ENCODE data around the gene ZNF585A.
A peak's percentile ranks its signal among the peaks of the same experiment; 100 is the strongest.
"Not testable (repeated sequence)": the region's sequence is repeated elsewhere in the genome, so short reads cannot be mapped to it uniquely, and the experiment has no call there.

ZNF585A gene

DNA sequence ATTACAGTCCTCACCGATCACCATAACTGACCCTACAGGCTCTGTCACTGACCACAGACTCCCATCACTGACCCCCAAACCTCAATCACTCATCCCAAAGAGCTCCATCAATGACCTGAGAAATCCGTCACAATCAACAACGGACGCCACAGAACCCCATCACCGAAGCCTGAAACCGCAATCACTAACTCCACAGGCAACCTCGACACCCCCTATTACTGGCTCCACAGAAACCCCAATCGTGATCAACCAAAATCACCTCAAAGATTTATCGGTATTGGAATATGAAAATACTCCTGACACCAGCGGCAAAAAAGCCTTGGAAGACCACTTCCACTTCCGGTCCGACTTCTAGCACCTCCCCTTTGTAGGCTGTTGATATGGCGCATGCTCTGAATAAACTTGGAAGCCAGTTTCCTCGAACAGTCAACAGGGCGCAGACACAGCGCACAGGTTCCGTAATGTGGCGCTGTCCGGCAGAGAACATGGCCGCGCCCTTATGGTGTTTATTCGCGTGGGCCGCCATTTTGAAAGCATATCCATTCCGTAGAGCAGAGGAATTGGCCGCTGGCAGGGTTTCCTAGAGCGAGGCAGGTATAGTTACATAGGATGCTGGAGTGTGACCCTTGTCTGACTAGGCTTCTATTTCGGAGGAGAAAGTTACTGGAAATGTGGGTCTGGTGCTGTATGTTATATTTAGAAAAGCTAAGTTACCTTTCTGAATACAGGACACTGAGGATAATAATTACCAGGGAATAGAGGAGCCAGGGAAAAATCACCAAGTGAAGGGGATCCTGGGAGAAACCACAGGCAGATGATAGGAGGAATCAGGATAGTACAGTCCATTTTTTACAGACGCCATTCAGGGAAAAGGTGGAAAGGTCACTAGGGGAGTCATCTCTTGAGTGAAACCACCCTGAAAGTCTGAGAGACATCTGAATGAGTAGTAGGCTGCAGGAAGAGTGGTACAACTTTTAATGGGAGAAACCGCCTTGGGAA, at the start of gene ZNF585A:
TSS of gene ZNF585A (minus strand) at position 328 of the 999 bp plus-strand sequence. CDS start 2,785 bp downstream, outside the sequence.
- peak; percentile 76 to 78 for DNase-seq (ENCODE audit: low read depth in 2 of 2)

GRCh38 chr19:37221136-37221535, 48.6 kb upstream of the ZNF585A start:
- DNase-seq (ENCODE audit: low read depth in 2 of 2), result no peak

- no peak for DNase-seq (ENCODE audit: low read depth in 2 of 2)
Observed at GRCh38 chr19:37220383-37220782, 47.9 kb upstream of the ZNF585A start.

DNA sequence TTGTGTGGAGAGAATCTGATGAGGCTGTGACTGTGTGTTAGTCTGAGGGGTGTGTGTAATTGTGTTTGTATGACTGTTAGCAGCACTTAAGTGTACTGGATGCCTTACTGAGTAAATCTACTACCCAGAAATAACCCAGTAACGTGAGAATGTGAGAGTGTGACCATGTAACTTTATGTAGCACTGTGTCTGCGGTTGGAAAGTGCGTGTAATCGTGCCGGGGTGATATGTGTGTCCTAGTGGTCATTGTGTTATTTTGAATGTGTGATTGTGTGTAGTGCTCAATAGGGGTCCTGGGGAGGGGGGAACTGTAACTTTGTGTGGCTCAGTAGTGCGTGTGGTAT, 46.1 kb upstream of the ZNF585A start:
- DNase-seq (ENCODE audit: low read depth in 2 of 2), result no peak

DNA sequence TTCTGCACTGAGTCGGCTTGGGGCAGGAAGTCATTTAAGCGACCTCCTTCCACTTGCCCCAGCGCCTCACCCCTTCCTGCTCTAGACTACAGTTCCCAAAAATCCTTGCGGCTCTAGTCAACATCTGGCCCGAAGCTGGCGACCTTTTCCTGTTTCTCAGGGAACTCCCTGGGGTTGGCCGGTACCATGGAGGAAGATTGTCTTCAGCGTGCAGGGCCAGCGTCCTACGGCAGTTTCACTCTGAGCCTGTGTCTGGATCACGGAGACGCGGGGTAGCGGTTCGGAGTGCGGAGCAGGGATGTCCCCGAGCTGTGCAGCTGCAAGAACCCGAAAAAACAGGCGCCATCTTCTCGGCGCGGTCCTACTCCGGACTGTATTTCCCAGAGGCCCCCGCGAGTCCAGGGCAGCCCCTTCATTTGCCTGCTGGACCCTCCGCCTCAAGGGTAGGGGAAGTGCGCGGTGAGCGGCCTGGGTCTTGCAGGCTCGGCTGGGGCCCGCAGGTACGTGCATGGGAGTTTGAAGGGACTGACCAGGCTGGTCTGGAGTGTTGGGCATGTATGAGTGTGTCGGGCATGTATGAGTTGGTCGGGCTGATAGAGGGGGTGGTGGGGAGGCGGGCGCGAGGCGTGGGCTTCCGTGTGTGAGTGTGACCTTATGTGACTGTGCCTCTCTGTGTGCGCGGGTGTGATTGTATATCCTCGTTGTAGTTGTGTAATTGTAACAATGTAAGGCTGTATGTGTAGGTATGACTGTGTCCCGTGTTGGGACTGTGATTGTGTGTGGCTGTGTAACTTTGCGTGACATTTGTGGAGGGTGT, 45.5 kb upstream of the ZNF585A start, which contains the start of gene ZNF383:
TSS of gene ZNF383 (plus strand) at position 440 of the 817 bp plus-strand sequence. CDS start 12,240 bp downstream, outside the sequence.
- DNase-seq (ENCODE audit: low read depth in 2 of 2), result peak; percentile 75

GRCh38 chr19:37217480-37217774, 44.9 kb upstream of the ZNF585A start:
- DNase-seq (ENCODE audit: low read depth in 2 of 2), result no peak

GRCh38 chr19:37197768-37198167, 25.3 kb upstream of the ZNF585A start:
- DNase-seq (ENCODE audit: low read depth in 2 of 2), result no peak

DNA sequence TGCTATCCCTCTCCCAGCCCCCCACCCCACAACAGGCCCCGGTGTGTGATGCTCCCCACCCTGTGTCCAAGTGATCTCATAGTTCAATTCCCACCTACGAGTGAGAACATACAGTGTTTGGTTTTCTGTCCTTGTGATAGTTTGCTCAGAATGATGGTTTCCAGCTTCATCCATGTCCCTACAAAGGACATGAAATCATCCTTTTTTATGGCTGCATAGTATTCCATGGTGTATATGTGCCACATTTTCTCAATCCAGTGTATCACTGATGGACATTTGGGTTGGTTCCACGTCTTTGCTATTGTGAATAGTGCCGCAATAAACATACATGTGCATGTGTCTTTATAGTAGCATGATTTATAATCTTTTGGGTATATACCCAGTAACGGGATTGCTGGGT, 24.6 kb upstream of the ZNF585A start:
- DNase-seq (ENCODE audit: low read depth in 2 of 2), result not testable (repeated sequence)

GRCh38 chr19:37195248-37195647, 22.8 kb upstream of the ZNF585A start:
- not testable (repeated sequence) for DNase-seq (ENCODE audit: low read depth in 2 of 2)

DNA sequence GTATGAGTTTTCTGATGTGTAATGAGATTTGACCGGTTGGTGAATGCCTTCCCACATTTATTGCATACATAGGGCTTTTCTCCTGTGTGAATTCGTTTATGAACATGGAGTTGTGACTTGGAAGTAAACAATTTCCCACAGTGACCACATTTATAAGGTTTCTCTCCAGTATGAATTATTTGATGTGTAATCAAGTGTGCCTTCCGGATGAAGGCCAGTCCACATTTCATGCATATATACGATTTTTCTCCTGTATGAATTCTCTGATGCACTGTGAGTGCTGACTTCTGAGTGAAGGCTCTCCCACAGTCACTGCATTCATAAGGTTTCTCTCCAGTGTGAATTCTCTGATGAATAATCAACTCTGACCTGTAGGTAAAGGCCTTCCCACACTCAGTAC, 13.6 kb upstream of the ZNF585A start:
- not testable (repeated sequence) for DNase-seq (ENCODE audit: low read depth in 2 of 2)

DNA sequence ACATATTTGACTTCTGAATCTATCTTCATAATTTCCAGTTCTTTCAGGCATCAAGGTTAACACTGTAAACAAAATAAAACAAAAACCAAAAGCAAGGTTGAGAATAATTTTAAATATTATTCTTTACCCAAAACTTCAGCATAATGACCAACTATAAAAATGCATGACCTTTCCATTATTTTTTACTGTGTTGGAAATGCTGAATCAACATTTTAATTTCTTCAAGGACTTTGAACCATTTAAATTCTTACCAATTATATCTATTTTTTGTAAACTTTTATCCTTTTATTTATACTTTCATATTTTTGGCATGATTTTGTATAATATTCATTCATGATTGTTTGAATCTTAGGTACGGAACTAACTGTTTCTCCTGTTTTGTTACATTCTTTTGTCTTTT, 6.9 kb downstream of the ZNF585A start:
- no peak for DNase-seq (ENCODE audit: low read depth in 2 of 2)

DNA sequence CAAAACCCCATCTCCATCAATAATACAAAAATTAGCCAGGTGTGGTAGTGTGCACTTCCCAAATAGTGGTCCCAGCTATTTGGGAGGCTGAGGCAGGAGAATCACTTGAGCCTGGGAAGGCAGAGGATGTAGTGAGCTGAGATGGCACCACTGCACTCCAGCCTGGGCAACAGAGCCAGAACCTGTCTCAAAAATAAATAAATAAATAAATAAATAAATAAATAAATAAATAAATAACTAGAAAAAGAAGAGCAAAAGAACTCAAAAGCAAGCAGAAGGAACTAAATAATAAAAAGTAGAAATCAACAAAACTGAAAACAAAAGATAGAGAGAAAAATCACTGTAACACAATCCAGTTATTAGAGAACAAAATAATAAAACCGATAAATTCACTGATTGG, 12.3 kb downstream of the ZNF585A start:
- DNase-seq (ENCODE audit: low read depth in 2 of 2), result no peak

GRCh38 chr19:37148214-37148613, 24.3 kb downstream of the ZNF585A start:
- DNase-seq (ENCODE audit: low read depth in 2 of 2), result no peak

DNA sequence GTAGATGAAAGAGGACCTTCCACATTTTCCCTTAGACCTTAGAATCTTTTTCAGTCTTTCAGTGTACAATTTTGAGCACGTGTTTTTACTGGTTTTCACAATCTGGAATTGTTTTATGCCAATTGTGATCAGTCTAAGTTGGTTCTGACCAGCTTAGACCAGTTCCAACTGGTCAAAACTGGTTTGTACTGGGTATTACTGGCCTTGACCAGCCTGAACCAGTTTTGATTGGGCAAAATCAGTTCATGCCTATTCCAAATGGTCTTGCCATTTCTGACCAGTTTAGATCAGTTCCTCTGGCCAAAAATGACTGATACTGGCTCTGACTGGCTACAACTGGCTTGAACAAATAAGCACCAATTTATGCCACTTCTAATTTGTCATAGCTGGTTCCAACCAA, 36.4 kb downstream of the ZNF585A start:
- no peak for DNase-seq (ENCODE audit: low read depth in 2 of 2)

DNA sequence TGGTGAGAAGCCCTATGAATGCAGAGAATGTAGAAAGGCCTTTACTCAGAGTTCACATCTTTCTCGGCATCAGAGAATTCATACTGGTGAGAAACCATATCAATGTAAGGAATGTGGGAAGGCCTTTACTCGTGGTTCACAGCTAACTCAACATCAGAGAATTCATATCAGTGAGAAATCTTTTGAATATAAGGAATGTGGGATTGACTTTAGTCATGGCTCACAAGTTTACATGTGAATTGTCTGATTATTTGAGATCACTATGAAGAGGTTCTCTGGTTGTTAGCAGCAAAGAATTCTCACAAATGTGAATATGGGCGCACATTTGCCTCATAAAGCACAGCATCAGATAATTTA, 43.7 kb downstream of the ZNF585A start:
- no peak for DNase-seq (ENCODE audit: low read depth in 2 of 2)

GRCh38 chr19:37127999-37128820, 44.3 kb downstream of the ZNF585A start:
- DNase-seq (ENCODE audit: low read depth in 2 of 2), result no peak

DNA sequence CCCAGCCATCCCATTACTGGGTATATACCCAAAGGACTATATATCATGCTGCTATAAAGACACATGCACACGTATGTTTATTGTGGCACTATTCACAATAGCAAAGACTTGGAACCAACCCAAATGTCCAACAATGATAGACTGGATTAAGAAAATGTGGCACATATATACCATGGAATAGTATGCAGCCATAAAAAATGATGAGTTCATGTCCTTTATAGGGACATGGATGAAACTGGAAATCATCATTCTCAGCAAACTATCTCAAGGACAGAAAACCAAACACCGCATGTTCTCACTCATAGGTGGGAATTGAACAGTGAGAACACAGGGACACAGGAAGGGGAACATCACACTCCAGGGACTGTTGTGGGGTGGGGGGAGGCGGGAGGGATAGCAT, 50.4 kb downstream of the ZNF585A start:
- DNase-seq (ENCODE audit: low read depth in 2 of 2), result not testable (repeated sequence)

DNA sequence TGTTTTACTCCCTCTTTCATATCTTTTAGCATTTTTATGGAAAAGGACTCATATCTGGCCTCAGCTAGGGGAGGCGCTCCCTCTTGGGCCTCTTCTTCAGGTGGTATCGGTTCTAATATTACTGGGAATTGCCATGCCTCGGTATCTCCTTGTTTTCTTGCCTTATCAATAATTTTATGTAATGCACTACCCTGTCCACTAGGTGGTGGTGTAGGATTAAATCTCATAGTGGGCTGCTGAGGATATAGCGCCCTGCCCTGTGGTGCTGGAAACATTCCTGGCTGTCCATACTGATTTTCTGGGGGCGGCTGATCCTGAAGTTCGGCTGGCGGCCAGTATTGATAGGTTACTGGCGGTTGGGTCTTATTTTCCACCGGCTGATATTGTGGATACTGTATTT, 58.5 kb downstream of the ZNF585A start:
- DNase-seq (ENCODE audit: low read depth in 2 of 2), result no peak

DNA sequence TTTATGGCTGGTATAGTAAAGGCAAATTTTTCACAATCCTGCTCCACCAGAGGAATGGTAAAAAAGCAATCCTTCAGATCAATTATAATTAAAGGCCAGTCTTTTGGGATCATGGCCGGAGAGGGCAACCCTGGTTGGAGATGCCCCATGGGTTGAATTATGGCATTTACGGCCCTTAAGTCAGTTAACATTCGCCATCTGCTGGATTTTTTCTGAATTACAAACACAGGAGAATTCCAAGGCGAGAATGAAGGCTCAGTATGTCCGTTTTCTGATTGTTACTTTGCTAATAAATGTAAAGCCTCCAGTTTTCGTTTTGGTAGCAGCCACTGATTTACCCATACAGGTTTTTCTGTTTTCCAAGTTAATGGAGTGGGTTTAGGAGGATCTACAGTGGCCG, 60.7 kb downstream of the ZNF585A start:
- DNase-seq (ENCODE audit: low read depth in 2 of 2), result not testable (repeated sequence)

GRCh38 chr19:37104135-37104534, 68.4 kb downstream of the ZNF585A start:
- DNase-seq (ENCODE audit: low read depth in 2 of 2), result not testable (repeated sequence)

DNA sequence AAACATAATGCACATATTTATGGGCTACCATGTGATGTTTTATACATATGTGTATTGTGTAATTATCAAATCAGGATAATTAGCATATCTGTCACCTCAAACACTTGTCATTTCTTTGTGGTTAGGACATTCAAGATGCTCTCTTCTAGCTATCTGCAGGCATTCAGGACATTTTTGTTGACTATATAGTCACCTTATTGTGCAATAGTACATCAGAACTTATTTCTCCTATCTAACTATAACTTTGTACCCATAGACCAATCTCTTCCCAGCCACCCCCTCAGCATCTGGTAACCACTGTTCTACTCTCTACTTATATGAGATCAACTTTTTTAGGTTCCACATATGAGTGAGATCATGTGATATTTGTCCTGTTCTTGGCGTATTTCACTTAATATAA, 73.9 kb downstream of the ZNF585A start:
- DNase-seq (ENCODE audit: low read depth in 2 of 2), result no peak

- DNase-seq (ENCODE audit: low read depth in 2 of 2), result no peak
Observed at GRCh38 chr19:37095859-37096258, 76.6 kb downstream of the ZNF585A start.
